OCI-LY1 (cell line): ENCODE results near the gene NDUFA5.

ENCODE experiments used
- H2AFZ ChIP-seq: fragments of 200-600 bp; sonication (generic), shearing (Covaris generic); 2 replicates; pipeline ENCODE4 v1.6.0; 2014; ENCODE audit warnings: antibody characterized with exemption, mild to moderate bottlenecking, low read length
- H3F3A ChIP-seq: fragments of 200-600 bp; sonication (generic), shearing (Covaris generic); 2 replicates; pipeline ENCODE4 v1.6.0; 2014; ENCODE audit warnings: mild to moderate bottlenecking, antibody characterized with exemption, low read length, moderate library complexity; ENCODE audit not compliant: insufficient read depth
- H3K27ac ChIP-seq: fragments of 200-600 bp; sonication (generic); 2 replicates; pipeline ENCODE4 v1.5.1; 2014; ENCODE audit warnings: low read length, mixed run types, mild to moderate bottlenecking, low read depth; ENCODE audit not compliant: poor library complexity, severe bottlenecking
- H3K27me3 ChIP-seq: fragments of 200-600 bp; sonication (generic); 2 replicates; pipeline ENCODE4 v1.6.0; 2014; ENCODE audit warnings: antibody characterized with exemption, mild to moderate bottlenecking, low read length, moderate library complexity; ENCODE audit not compliant: insufficient read depth
- H3K36me3 ChIP-seq: fragments of 200-600 bp; sonication (generic); 2 replicates; pipeline ENCODE4 v1.6.1; 2014; ENCODE audit warnings: mild to moderate bottlenecking, antibody characterized with exemption, low read length, moderate library complexity, mixed read lengths; ENCODE audit not compliant: insufficient read depth
- H3K4me1 ChIP-seq: fragments of 200-600 bp; sonication (generic); 2 replicates; pipeline ENCODE4 v1.5.1; 2014; ENCODE audit warnings: mild to moderate bottlenecking, low read length, moderate library complexity; ENCODE audit not compliant: insufficient read depth, severe bottlenecking
- H3K4me2 ChIP-seq: fragments of 200-600 bp; sonication (generic), shearing (Covaris generic); 2 replicates; pipeline ENCODE4 v1.6.1; 2014; ENCODE audit warnings: low read length
- H3K4me3 ChIP-seq: fragments of 200-600 bp; sonication (generic); 2 replicates; pipeline ENCODE4 v1.5.1; 2014; ENCODE audit warnings: low read length, low read depth, mild to moderate bottlenecking, mixed read lengths; ENCODE audit not compliant: poor library complexity, severe bottlenecking
- H3K79me2 ChIP-seq: fragments of 200-600 bp; shearing (Covaris generic); 2 replicates; pipeline ENCODE4 v1.6.1; 2016; ENCODE audit warnings: mixed run types, low read length, mixed read lengths; ENCODE audit not compliant: insufficient read depth
- H3K9ac ChIP-seq: fragments of 200-600 bp; sonication (generic), shearing (Covaris generic); 2 replicates; pipeline ENCODE4 v1.6.1; 2014; ENCODE audit warnings: mild to moderate bottlenecking, low read length, mixed read lengths
- H3K9me2 ChIP-seq: fragments of 200-600 bp; sonication (generic), shearing (Covaris generic); 2 replicates; pipeline ENCODE4 v1.6.1; 2014; ENCODE audit warnings: low read depth, mild to moderate bottlenecking, low read length, mixed read lengths
- H3K9me3 ChIP-seq: fragments of 200-600 bp; shearing (Covaris generic); 2 replicates; pipeline ENCODE4 v1.6.1; 2014; ENCODE audit warnings: low read length, mixed read lengths
- H4K20me1 ChIP-seq: fragments of 200-600 bp; sonication (generic), shearing (Covaris generic); 2 replicates; pipeline ENCODE4 v1.6.0; 2016; ENCODE audit warnings: mild to moderate bottlenecking, low read length; ENCODE audit not compliant: insufficient read depth
- CTCF ChIP-seq: fragments of 200-600 bp; sonication (generic), shearing (Covaris generic); IDR thresholded peaks from 2 replicates; pipeline ENCODE4 v1.5.1; 2017; ENCODE audit warnings: mild to moderate bottlenecking, antibody characterized with exemption, low read length, moderate library complexity, mixed read lengths
- EZH2 ChIP-seq: fragments of 200-600 bp; sonication (generic), shearing (Covaris generic); IDR thresholded peaks from 2 replicates; pipeline ENCODE4 v1.8.0; 2017; ENCODE audit warnings: borderline replicate concordance, mixed run types, mild to moderate bottlenecking, antibody characterized with exemption, low read length, moderate library complexity, mixed read lengths

NDUFA5 gene

GRCh38 chr7:123499211-123499970 lies 58.2 kb downstream of the NDUFA5 start:
- Histone ChIP-seq H4K20me1 (0 out of 2 replicates have a peak, but pooled peaks cover 4% of the 10 kb centered on the region), H3K9ac (no peak overlapping the region), H2AFZ (no peak overlapping the region), H3K4me3 (no peak overlapping the region), H3K4me1 (no peaks in the 10 kb centered on the region), H3F3A (no peaks in the 10 kb centered on the region), H3K27me3 (no peaks in the 10 kb centered on the region), H3K36me3 (no peaks in the 10 kb centered on the region), H3K27ac (no peak overlapping the region), H3K4me2 (no peak overlapping the region), H3K9me2 (no peaks in the 10 kb centered on the region), H3K79me2 (no peaks in the 10 kb centered on the region), H3K9me3 (peaks cover 2% of the 10 kb centered on the region; the same call in 1 of the 2 replicates)
- TF ChIP-seq EZH2 = no peak
- no peak for TF ChIP-seq CTCF

GRCh38 chr7:123498601-123499000 lies 59.0 kb downstream of the NDUFA5 start:
- no peak overlapping the region for H3K9ac ChIP-seq
- no peak overlapping the region for H3K4me2 ChIP-seq
- no peaks in the 10 kb centered on the region for H3K27me3 ChIP-seq
- no peak overlapping the region for H3K27ac ChIP-seq
- no peaks in the 10 kb centered on the region for H3K9me2 ChIP-seq
- no peaks in the 10 kb centered on the region for H3F3A ChIP-seq
- 0 out of 2 replicates have a peak, but pooled peaks cover 4% of the 10 kb centered on the region for H4K20me1 ChIP-seq
- TF ChIP-seq EZH2 (no peak), CTCF (no peak)
- no peaks in the 10 kb centered on the region for H3K4me1 ChIP-seq
- H3K9me3 ChIP-seq = no peaks in the 10 kb centered on the region
- H3K4me3 ChIP-seq = no peak overlapping the region
- no peaks in the 10 kb centered on the region for H3K79me2 ChIP-seq
- no peak overlapping the region for H2AFZ ChIP-seq
- H3K36me3 ChIP-seq = no peaks in the 10 kb centered on the region

DNA sequence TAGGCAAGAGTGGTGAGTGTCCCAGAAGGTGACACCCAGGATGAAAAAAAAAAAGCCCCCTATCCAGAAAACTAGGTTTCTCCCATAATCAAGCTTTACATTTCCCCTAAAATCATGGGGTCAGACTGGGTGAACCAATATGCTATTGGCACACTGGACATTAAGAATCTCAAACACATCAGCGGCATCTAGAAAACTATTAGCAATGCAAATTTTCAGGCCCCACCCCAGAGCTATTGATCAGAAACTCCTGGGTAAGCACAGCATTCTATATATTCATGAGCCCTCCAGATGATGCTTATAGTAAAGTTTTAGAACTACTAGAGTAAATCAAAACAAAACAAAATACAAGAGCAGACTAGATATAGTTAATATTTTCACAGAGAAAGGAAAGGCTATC lies 59.6 kb downstream of the NDUFA5 start:
- no peaks in the 10 kb centered on the region for H3K27me3 ChIP-seq
- no peak overlapping the region for H3K9ac ChIP-seq
- H4K20me1 ChIP-seq = 0 out of 2 replicates have a peak, but pooled peaks cover 4% of the 10 kb centered on the region
- no peaks in the 10 kb centered on the region for H3K4me1 ChIP-seq
- no peak overlapping the region for H3K4me2 ChIP-seq
- no peak overlapping the region for H2AFZ ChIP-seq
- H3K9me3 ChIP-seq = no peaks in the 10 kb centered on the region
- no peaks in the 10 kb centered on the region for H3K9me2 ChIP-seq
- no peaks in the 10 kb centered on the region for H3K79me2 ChIP-seq
- no peaks in the 10 kb centered on the region for H3F3A ChIP-seq
- H3K36me3 ChIP-seq = no peaks in the 10 kb centered on the region
- H3K27ac ChIP-seq = no peak overlapping the region
- no peak overlapping the region for H3K4me3 ChIP-seq
- TF ChIP-seq EZH2 = no peak
- TF ChIP-seq CTCF = no peak
